A673 (cell line): ENCODE results near the gene LRP1B.

Source experiments
- EZH2 ChIP-seq: fragments of 200-600 bp; sonication (generic); IDR thresholded peaks from 2 replicates; pipeline ENCODE4 v1.6.1; 2017; ENCODE audit warnings: borderline replicate concordance, low read depth, mild to moderate bottlenecking, mixed read lengths, antibody characterized with exemption, low read length; ENCODE audit not compliant: poor library complexity, severe bottlenecking
- TF ChIP-seq, protein P1 (sequence below): fragments of 300-800, 200-600 bp; sonication (generic); conservative IDR thresholded peaks from 2 replicates; pipeline ENCODE4 v1.5.1; 2017; ENCODE audit warnings: low read depth, mild to moderate bottlenecking, antibody characterized with exemption, low read length, moderate library complexity, mixed read lengths

DNA sequence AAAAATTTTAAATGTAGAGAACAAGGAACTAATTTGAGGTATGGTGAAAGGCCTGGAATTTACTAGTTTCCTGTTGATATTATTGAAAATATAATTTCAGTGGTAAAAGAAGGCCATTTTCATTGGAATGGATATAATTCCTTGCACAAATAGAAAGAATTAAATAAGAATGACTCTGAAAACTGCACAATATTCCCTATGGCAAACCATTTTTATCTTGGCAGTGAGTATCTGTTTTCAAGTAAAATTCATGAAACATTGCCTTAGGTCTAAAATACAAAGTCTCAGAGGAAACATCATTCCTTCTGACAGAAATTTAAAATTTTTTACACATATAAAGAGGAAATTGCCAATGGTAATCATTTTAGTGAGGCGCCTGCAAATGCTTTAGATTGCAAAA lies 1468.3 kb downstream of the LRP1B start:
- TF ChIP-seq, protein P1, sequence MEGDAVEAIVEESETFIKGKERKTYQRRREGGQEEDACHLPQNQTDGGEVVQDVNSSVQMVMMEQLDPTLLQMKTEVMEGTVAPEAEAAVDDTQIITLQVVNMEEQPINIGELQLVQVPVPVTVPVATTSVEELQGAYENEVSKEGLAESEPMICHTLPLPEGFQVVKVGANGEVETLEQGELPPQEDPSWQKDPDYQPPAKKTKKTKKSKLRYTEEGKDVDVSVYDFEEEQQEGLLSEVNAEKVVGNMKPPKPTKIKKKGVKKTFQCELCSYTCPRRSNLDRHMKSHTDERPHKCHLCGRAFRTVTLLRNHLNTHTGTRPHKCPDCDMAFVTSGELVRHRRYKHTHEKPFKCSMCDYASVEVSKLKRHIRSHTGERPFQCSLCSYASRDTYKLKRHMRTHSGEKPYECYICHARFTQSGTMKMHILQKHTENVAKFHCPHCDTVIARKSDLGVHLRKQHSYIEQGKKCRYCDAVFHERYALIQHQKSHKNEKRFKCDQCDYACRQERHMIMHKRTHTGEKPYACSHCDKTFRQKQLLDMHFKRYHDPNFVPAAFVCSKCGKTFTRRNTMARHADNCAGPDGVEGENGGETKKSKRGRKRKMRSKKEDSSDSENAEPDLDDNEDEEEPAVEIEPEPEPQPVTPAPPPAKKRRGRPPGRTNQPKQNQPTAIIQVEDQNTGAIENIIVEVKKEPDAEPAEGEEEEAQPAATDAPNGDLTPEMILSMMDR = no peak
- no peak for TF ChIP-seq EZH2
